Cardiac muscle cell (in vitro differentiated cells and primary cell): ENCODE measurements around the gene RINL. TPM values are rescaled to one million over a fixed set of nuclear protein-coding genes. Genes with fewer than 3 reads are reported as not detected.
"Not testable (repeated sequence)": the region's sequence is repeated elsewhere in the genome, so short reads cannot be mapped to it uniquely, and the experiment has no call there.

Source experiments
- DNase-seq, 2 donors: peaks; one replicate each; pipeline versions ENCODE4 v3.0.0 to v3.0.0-alpha.2; 2010 to 2017; ENCODE audit warnings: low read depth in 1 of 2, low spot score in 1 of 2
- H3K27ac ChIP-seq: fragments of 200-600 bp; sonication (generic); 2 replicates; pipeline ENCODE4 v1.5.1; 2016
- H3K27me3 ChIP-seq: fragments of 200-600 bp; sonication (generic); 2 replicates; pipeline ENCODE4 v1.6.0; 2016; ENCODE audit warnings: control low read depth
- H3K36me3 ChIP-seq: fragments of 200-600 bp; sonication (generic); 2 replicates; pipeline ENCODE4 v1.5.1; 2016; ENCODE audit warnings: control low read depth
- H3K4me1 ChIP-seq: fragments of 200-600 bp; sonication (generic); 2 replicates; pipeline ENCODE4 v1.8.1; 2017; ENCODE audit warnings: low read depth, mild to moderate bottlenecking, mixed run types
- H3K4me3 ChIP-seq: fragments of 200-600 bp; sonication (generic); 2 replicates; pipeline ENCODE4 v1.5.1; 2016; ENCODE audit warnings: mild to moderate bottlenecking
- H3K9me3 ChIP-seq: fragments of 200-600 bp; sonication (generic); 2 replicates; pipeline ENCODE4 v1.5.1; 2017; ENCODE audit warnings: low read depth, mild to moderate bottlenecking, control low read depth
- polyA plus RNA-seq: library from polyadenylated mRNA; unstranded; fragments of >200 nt; fragmentation: Nextera tagmentation; extraction: Ambion mirVana; gene quantifications from 2 replicates; pipeline ENCODE4 v1.2.1, GENCODE V29; 2016
- total RNA-seq: library from RNA; depleted of rRNA; stranded (reverse); fragments of >200 nt; gene quantifications from 2 replicates; pipeline ENCODE4 v1.2.3, GENCODE V29; 2016
- TF ChIP-seq, protein P1 (sequence below): IDR thresholded peaks from 2 replicates; pipeline ENCODE4 v1.5.1; 2012; ENCODE audit warnings: low read depth, mild to moderate bottlenecking, low read length

RINL gene
- total and polyA plus RNA-seq, 2 experiments from 2014 or later, result 3.9 to 8.4 TPM

DNA sequence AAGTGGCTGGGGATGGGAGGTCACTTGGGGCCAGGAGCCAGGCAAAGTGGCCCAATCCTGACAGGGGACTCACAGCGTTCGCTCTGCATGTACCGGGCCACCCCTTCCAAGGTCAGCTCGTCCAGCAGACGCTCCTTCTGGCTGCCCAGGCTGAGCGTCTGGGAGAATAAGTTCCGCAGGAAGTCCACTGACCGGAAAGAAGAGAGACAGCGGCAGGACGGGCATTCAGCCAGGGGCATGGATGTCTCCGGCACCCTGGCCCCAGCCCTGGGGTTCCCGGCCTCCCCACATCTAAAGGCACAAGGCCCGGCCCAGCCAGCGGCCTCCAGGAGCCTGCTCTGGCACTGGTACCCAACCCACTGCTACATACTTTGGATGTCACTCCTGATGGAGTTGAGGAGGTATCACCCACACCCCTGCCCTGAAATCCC, 15.3 kb upstream of the RINL start:
- no peak for DNase-seq
- Histone ChIP-seq H3K27me3 (peaks cover 19% of the 10 kb centered on the region), H3K9me3 (no peaks in the 10 kb centered on the region), H3K4me3 (no peak overlapping the region), H3K36me3 (no peaks in the 10 kb centered on the region), H3K4me1 (no peaks in the 10 kb centered on the region), H3K27ac (no peak overlapping the region)
- TF ChIP-seq, protein P1, sequence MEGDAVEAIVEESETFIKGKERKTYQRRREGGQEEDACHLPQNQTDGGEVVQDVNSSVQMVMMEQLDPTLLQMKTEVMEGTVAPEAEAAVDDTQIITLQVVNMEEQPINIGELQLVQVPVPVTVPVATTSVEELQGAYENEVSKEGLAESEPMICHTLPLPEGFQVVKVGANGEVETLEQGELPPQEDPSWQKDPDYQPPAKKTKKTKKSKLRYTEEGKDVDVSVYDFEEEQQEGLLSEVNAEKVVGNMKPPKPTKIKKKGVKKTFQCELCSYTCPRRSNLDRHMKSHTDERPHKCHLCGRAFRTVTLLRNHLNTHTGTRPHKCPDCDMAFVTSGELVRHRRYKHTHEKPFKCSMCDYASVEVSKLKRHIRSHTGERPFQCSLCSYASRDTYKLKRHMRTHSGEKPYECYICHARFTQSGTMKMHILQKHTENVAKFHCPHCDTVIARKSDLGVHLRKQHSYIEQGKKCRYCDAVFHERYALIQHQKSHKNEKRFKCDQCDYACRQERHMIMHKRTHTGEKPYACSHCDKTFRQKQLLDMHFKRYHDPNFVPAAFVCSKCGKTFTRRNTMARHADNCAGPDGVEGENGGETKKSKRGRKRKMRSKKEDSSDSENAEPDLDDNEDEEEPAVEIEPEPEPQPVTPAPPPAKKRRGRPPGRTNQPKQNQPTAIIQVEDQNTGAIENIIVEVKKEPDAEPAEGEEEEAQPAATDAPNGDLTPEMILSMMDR, result no peak

DNA sequence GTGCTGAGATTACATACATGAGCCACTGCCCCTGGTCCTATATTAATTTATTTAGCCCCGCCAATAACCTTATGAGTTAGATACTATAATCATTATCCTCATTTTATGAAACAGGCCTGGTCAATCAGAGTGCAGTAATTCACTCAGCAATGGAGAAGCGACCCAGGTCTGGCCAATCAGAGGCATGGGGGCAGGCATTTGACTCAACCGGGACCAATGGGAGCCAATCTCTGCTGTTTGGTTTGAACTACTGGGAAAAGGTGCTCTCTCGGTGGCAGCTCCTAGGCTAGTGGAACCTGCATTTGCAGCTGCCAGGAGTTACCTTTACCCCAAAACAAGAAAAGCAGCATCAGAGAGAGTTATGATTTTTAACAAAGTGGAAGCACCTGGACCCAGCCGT, 14.8 kb upstream of the RINL start:
- Histone ChIP-seq H3K4me3 (no peak overlapping the region), H3K27me3 (peaks cover 14% of the 10 kb centered on the region), H3K36me3 (no peaks in the 10 kb centered on the region), H3K9me3 (no peaks in the 10 kb centered on the region), H3K27ac (no peak overlapping the region), H3K4me1 (no peaks in the 10 kb centered on the region)
- DNase-seq, result no peak
- TF ChIP-seq, protein P1, result no peak

DNA sequence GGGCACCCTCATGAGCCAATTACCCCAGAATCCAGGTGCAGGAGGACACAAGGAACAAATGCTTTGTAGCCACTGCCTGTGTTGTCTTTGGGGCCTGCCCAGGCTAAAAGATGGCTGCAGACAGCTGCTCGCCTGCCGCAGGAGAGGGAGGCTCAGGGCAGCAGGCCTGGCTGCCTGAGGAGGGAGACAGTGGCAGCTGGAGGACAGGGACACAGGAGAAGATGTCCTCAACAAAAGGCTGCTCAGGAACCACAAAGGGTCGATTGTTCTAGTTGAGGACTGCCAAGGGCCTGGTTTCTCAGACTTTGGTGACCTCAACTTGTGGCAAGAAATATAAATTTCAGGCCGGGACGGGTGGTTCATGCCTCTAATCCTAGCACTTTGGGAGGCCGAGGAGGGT, 13.7 kb upstream of the RINL start:
- no peak overlapping the region for H3K4me3 ChIP-seq
- no peak overlapping the region for H3K27ac ChIP-seq
- DNase-seq, result no peak
- H3K9me3 ChIP-seq, result no peaks in the 10 kb centered on the region
- no peaks in the 10 kb centered on the region for H3K36me3 ChIP-seq
- TF ChIP-seq, protein P1, result no peak
- peaks cover 6% of the 10 kb centered on the region for H3K27me3 ChIP-seq
- H3K4me1 ChIP-seq, result no peaks in the 10 kb centered on the region

DNA sequence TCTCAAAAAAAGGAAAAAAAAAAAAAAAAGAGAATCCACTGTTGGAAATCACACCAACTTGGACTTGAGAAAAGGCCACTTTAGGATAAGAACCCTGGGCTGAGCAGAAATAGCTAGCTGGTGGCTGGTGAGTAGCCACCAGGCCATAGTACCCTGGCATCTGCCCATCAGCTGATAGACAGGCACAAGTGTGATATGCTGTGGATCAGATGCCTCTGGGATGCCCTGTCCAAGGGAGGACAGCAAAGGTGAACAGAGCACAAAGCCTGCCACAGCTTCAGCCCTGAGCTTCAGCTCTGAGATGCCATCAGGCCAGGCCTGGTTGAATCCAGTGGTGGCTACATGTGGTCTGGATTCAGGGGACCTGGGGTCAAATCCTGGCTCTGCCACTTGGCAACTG, 12.6 kb upstream of the RINL start:
- no peaks in the 10 kb centered on the region for H3K36me3 ChIP-seq
- peaks cover 6% of the 10 kb centered on the region for H3K4me1 ChIP-seq
- H3K9me3 ChIP-seq, result no peaks in the 10 kb centered on the region
- H3K4me3 ChIP-seq, result no peak overlapping the region
- TF ChIP-seq, protein P1, result no peak
- DNase-seq, result no peak
- H3K27ac ChIP-seq, result no peak overlapping the region
- H3K27me3 ChIP-seq, result no peaks in the 10 kb centered on the region

DNA sequence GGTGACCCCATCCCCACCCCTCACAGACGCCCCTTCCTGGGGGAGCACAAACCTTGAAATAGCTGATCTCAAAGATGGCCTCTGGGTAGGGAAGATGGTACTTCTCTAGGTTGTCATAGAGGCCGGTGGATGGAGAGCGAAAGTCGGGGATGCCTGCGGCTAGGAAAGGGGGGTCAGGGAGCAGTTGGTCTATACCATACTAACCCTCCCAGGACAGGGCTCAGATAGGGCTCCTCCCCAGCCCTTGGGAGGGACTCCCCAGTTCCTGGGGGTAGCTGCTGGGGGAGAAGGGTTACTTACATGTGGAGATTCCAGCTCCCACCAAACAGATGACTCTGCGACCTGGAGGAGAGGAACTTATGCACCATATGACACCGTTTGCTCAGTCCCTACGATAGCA, 11.7 kb upstream of the RINL start:
- no peak overlapping the region for H3K27ac ChIP-seq
- H3K4me1 ChIP-seq, result peaks cover 6% of the 10 kb centered on the region
- no peaks in the 10 kb centered on the region for H3K36me3 ChIP-seq
- H3K4me3 ChIP-seq, result no peak overlapping the region
- H3K9me3 ChIP-seq, result no peaks in the 10 kb centered on the region
- TF ChIP-seq, protein P1, result no peak
- DNase-seq, result no peak
- H3K27me3 ChIP-seq, result no peaks in the 10 kb centered on the region

DNA sequence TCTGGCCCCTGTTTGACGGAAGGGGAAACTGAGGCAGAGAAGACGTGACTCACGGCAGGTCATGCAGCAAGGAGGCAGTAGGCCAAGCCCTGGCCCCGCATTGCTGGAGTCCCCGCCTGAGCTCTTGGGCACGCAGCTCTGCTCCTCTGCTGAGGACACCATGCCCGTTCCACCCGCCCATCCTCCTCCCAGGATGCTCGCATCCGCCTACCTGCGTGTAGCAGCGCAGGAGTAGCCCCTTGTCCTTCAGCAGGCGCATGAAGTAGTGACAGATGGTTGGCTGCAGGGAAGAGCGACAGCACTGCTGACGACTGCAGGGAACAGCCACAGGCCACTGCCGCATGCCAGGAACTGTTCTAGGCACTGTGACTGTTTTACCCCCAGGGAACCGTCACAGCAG, 10.8 kb upstream of the RINL start:
- TF ChIP-seq, protein P1, result no peak
- Histone ChIP-seq H3K4me1 (peaks cover 6% of the 10 kb centered on the region), H3K36me3 (no peaks in the 10 kb centered on the region), H3K4me3 (no peak overlapping the region), H3K27me3 (no peaks in the 10 kb centered on the region), H3K27ac (no peak overlapping the region), H3K9me3 (no peaks in the 10 kb centered on the region)
- DNase-seq, result no peak

DNA sequence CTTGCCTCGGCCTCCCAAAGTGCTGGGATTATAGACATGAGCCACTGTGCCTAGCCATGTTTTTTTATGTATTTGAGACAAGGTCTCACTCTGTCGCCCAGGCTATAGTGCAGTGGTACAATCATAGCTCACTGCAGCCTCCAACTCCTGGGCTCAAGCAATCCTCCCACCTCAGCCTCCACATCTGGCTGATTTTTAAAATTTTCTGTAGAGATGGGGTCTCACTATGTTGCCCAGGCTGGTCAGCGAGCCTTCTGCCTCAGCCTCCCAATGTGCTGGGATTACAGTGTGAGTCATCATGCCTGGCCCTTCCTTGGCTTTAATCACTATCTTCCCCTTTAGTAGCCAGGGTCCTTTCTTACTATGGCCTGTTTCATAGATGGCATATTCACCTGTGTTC, 6.6 kb upstream of the RINL start:
- not testable (repeated sequence) for H3K9me3 ChIP-seq, H3K27me3 ChIP-seq, H3K4me3 ChIP-seq, H3K4me1 ChIP-seq, H3K36me3 ChIP-seq, DNase-seq, H3K27ac ChIP-seq
